NCI-H69 (cell line): Measurements from ENCODE around the gene SIRT1.
A peak's percentile ranks its signal among the peaks of the same experiment; 100 is the strongest.
"Not testable (repeated sequence)": the region's sequence is repeated elsewhere in the genome, so short reads cannot be mapped to it uniquely, and the experiment has no call there.

Experiments
- DNase-seq: peaks from one replicate; lab custom pipeline; 2025; lab: John Stamatoyannopoulos, UW

SIRT1 gene

DNA sequence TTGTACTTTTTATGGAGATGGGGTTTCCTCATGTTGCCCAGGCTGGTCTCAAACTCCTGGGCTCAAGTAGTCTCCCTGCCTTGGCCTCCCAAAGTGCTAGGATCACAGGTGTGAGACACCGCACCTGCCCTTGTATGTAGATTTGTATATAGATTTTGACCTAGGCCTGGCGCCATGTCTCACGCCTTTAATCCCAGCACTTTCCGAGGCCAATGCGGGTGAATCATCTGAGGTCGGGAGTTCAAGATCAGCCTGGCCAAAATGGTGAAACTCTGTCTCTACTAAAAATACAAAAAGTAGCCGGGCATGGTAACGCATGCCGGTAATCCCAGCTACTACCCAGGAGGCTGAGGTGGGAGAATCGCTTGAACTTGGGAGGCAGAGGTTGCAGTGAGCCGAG, 7.0 kb upstream of the SIRT1 start:
- DNase-seq: not testable (repeated sequence)

DNA sequence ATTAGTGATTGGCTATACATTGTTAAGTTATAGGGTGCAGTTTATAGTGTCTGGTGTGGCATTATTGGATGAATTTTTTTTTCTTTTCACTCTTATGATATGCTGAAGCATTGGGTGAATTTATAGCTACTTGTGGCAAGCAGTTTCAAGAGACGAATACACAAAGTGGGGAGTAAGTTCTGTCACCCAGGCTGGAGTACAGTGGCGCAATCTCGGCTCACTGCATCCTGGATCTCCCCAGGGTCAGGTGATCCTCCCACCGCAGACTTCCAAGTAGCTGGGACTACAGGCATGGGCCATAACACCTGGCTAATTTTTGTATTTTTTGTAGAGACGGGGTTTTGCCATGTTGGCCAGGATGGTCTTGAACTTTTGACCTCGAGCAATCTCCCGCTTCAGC, 6.3 kb upstream of the SIRT1 start:
- DNase-seq: no peak

GRCh38 chr10:67883710-67884312, 645 bp upstream of the SIRT1 start:
- DNase-seq: no peak

DNA sequence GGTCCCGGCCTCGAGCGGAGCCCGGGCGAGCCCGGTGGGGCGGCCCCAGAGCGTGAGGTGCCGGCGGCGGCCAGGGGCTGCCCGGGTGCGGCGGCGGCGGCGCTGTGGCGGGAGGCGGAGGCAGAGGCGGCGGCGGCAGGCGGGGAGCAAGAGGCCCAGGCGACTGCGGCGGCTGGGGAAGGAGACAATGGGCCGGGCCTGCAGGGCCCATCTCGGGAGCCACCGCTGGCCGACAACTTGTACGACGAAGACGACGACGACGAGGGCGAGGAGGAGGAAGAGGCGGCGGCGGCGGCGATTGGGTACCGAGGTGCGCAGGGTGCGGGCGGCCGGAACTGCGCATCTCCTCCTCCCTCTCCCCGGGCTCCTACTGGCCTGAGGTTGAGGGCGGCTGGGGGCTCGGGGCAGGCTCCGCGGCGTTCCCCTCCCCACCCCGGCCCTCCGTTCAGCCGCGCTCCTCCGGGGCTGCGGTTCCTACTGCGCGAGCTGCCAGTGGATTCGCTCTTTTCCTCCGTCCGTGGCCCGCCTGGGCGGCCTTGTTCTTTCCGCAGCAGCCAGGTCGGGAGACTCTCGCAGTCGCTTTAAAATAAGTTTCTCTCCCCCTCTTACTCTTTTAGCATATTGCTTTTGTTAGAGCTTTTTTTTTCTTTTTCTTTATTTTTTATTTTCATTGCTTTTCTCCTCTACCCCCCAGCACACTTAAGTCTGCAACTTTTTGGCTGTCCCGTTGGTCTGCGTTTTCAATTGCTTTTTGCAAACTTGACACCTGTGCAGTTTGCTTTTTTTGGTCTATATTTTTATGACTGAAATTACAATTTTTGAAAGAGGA, 600 bp downstream of the SIRT1 start:
- DNase-seq: peak; percentile 79

DNA sequence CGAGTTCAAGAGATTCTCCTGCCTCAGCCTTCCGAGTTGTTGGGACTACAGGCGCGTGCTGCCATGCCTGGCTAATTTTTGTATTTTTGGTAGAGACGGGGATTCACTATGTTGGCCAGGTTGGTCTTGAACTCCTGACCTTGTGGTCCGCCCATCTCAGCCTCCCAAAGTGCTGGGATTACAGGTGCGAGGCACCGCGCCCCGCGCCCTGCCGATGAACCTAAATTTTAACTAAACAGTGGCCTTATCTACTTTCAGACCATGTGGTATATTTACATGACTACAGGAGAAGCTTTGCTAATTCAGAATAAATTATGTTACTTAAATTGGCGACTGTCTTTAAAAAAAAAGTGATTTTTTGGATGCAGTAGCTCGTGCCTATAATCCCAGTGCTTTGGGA, 9.2 kb downstream of the SIRT1 start:
- no peak for DNase-seq

DNA sequence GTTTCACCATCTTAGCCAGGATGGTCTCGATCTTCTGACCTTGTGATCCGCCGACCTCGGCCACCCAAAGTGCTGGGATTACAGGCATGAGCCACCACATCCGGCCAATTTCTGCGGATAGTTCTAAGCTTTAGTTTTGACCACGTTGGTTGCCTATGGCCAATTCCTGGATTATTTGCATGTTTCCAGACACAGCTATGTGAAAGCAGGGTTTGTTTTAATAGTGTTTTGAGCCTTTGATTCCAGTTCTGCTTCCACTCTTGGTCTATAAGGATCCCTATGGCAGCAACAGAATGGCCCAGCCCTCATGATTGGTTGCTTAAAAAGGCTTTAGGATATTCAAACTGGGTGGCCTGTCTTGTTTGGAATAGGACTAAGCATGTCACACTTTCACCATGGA, 19.1 kb downstream of the SIRT1 start:
- no peak for DNase-seq

DNA sequence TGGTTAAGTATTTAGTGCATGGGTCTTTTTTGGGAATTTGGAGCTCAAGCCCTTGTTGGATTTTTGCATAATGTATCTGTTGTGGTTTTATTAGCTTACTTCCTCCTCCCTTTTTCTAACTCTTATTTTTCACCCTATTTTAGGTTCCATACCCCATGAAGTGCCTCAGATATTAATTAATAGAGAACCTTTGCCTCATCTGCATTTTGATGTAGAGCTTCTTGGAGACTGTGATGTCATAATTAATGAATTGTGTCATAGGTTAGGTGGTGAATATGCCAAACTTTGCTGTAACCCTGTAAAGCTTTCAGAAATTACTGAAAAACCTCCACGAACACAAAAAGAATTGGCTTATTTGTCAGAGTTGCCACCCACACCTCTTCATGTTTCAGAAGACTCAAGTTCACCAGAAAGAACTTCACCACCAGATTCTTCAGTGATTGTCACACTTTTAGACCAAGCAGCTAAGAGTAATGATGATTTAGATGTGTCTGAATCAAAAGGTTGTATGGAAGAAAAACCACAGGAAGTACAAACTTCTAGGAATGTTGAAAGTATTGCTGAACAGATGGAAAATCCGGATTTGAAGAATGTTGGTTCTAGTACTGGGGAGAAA, 28.0 kb downstream of the SIRT1 start:
- no peak for DNase-seq

DNA sequence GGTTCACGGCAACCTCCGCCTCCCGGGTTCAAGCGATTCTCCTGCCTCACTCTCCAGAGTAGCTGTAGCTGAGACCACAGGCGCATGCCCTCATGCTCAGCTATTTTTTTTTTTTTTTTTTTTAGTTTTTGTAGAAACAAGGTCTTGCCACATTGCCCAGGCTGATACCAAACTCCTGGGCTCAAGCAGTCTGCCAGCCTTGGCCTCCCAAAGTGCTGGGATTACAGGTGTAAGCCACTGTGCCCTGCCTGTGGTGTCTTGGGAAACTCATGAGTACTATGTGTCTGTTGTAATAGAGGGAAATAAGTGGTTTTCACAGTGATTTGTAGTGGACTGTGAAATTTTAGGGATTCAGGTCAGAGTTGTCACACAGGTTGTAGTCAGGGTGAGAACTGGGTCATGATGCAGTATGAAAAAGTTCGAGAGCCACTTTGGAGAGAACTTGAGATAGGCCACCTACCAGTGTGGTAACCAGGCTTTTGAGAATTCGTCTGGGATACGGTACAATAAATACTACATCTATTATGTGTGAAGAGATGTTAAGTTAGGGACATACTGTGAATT, 30.4 kb downstream of the SIRT1 start:
- no peak for DNase-seq

DNA sequence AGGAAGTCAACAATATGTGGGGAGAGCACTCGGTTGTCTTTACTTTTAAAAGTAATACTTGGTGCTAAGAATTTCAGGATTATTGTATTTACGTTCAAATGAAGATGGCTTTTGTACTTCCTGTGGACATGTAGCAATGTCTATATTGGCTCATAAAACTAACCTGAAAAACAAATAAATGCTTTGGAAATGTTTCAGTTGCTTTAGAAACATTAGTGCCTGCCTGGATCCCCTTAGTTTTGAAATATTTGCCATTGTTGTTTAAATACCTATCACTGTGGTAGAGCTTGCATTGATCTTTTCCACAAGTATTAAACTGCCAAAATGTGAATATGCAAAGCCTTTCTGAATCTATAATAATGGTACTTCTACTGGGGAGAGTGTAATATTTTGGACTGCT, 32.7 kb downstream of the SIRT1 start:
- DNase-seq: no peak

DNA sequence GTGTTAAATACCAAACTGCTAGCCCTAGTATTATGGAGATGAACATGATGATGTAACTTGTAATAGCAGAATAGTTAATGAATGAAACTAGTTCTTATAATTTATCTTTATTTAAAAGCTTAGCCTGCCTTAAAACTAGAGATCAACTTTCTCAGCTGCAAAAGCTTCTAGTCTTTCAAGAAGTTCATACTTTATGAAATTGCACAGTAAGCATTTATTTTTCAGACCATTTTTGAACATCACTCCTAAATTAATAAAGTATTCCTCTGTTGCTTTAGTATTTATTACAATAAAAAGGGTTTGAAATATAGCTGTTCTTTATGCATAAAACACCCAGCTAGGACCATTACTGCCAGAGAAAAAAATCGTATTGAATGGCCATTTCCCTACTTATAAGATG, 33.2 kb downstream of the SIRT1 start:
- DNase-seq: no peak

DNA sequence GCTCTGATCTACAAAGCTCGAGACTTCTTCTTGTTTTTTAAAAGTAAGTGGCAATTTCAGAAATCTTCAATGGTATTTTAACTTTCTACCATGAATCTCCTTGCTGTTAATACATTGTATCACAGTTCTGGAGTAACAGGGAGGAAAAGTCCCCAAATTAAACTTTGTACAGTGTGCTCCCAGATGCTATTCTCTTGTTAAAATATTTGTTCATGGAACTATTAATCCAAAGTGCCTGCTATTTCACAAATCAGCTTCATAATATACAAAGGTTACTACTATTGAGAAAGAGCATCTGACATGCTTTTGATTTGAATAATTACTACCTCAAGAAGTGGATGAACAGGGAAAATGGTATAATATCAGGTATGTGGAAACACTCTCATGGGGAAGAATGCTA, 36.6 kb downstream of the SIRT1 start:
- no peak for DNase-seq

DNA sequence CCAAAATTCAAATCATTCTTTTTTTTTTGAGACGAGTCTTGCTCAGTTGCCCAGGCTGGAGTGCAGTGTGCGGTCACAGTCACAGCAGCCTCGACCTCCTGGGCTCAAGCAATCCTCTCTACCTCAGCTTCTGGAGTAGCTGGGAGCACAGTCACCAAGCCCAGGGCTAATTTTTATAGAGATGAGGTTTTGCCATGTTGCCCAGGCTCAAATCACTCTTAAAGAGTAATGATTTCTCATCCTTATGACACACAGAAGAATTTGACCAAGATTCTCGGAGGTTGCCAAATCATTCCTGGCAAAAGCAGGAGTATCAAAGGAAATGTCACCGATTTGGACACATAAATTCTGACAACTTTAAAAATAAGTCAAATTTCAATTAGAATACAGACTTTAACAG, 39.1 kb downstream of the SIRT1 start:
- DNase-seq: no peak

GRCh38 chr10:67924136-67924535, 39.7 kb downstream of the SIRT1 start:
- peak; percentile 27 for DNase-seq

- DNase-seq: no peak
Measured at GRCh38 chr10:67925449-67926005, 41.1 kb downstream of the SIRT1 start.

- no peak for DNase-seq
Measured at GRCh38 chr10:67926951-67927350, 42.5 kb downstream of the SIRT1 start.

GRCh38 chr10:67933199-67933598, 48.7 kb downstream of the SIRT1 start:
- no peak for DNase-seq

GRCh38 chr10:67934336-67934735, 49.9 kb downstream of the SIRT1 start:
- no peak for DNase-seq

DNA sequence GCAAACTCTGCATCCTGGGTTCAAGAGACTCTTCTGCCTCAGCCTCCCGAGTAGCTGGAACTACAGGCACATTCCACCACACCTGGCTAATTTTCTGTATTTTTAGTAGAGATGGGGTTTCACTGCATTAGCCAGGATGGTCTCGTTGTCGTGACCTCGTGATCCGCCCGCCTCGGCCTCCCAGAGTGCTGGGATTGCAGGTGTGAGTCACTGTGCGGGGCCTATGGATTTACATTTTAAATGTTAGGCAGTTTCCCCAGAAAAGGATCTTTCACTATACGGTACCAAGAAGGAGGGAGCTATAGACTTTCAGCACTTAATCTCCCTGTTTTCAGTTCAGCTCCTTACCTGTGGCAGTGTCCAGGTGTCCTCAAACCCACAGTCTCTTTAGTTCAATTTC, 50.8 kb downstream of the SIRT1 start:
- DNase-seq: no peak

GRCh38 chr10:67936416-67936815, 52.0 kb downstream of the SIRT1 start:
- no peak for DNase-seq

DNA sequence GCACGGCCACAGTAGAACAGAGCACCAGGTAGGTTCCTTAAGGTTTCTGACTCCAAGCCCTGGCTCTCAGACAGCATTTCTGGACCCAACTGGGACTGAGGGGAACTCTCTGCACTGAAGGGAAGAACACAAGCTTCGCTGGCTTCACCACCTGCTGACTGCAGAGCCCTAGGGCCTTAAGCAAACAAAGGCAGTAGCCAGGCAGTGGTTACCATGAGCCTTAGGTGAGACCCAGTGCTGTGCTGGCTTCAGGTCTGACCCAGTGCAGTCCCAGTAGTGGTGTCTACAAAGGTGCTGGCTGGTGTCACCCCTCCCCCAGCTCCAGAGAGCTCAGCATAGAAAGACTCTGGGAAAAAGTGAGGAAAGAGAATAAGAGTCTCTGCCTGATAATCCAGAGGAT, 59.5 kb downstream of the SIRT1 start:
- DNase-seq: peak; percentile 6

- no peak for DNase-seq
Measured at GRCh38 chr10:67955614-67956013, 71.2 kb downstream of the SIRT1 start.

DNA sequence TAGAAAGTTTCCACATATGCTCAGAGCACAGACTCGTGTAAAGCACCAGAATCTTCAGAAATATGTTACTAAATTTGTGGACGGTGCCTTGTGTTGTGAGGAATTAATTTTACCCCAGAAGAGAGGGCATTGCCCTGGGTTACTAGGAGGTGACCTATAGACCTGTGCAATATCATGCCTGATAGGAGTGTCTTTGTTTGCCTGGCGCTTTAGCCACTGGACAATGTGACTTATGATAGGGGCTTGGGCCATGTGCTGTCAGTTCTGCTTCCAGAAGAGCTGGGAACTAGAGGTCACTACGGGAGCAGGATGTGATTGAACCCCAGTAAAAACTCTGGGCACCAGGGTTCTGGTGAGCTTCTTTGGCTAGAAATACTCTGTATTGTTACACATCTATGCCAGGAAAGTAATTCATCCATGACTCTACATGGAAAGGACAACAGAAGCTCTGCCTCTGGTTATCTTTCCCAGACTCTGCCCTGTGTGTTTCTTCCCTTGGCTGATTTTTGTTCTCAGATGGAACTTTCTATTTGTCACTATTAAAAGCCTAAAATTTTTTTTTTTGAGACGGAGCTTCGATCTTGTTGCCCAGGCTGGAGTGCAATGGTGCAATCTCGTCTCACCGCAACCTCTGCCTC, 75.5 kb downstream of the SIRT1 start:
- DNase-seq: no peak
